Nephron progenitor cell (in vitro differentiated cells): ENCODE measurements around the gene MAFG.

Experiments used
- DNase-seq: peaks from one replicate; pipeline ENCODE4 v3.0.0; 2021
- H3K27ac Mint-ChIP-seq: 2 replicates; pipeline ENCODE4 v1.8.0; 2021; ENCODE audit warnings: mild to moderate bottlenecking, moderate library complexity, mixed read lengths
- H3K27me3 Mint-ChIP-seq: 2 replicates; pipeline ENCODE4 v1.8.0; 2021; ENCODE audit warnings: mild to moderate bottlenecking, low read depth, mixed read lengths; ENCODE audit not compliant: poor library complexity
- H3K36me3 Mint-ChIP-seq: 2 replicates; pipeline ENCODE4 v1.8.0; 2021; ENCODE audit warnings: low read depth, mixed read lengths
- H3K4me1 Mint-ChIP-seq: 2 replicates; pipeline ENCODE4 v1.8.0; 2021; ENCODE audit warnings: mixed read lengths
- H3K4me3 Mint-ChIP-seq: 2 replicates; pipeline ENCODE4 v1.8.0; 2021; ENCODE audit warnings: mild to moderate bottlenecking, moderate library complexity, mixed read lengths
- H3K9me3 Mint-ChIP-seq: 2 replicates; pipeline ENCODE4 v1.8.0; 2021; ENCODE audit warnings: mild to moderate bottlenecking, moderate library complexity, mixed read lengths
- TF ChIP-seq, protein P1 (sequence below): fragments of 200-600 bp; sonication (generic); IDR thresholded peaks from 2 replicates; pipeline ENCODE4 v1.5.0; 2021; ENCODE audit warnings: antibody characterized with exemption

MAFG gene

DNA sequence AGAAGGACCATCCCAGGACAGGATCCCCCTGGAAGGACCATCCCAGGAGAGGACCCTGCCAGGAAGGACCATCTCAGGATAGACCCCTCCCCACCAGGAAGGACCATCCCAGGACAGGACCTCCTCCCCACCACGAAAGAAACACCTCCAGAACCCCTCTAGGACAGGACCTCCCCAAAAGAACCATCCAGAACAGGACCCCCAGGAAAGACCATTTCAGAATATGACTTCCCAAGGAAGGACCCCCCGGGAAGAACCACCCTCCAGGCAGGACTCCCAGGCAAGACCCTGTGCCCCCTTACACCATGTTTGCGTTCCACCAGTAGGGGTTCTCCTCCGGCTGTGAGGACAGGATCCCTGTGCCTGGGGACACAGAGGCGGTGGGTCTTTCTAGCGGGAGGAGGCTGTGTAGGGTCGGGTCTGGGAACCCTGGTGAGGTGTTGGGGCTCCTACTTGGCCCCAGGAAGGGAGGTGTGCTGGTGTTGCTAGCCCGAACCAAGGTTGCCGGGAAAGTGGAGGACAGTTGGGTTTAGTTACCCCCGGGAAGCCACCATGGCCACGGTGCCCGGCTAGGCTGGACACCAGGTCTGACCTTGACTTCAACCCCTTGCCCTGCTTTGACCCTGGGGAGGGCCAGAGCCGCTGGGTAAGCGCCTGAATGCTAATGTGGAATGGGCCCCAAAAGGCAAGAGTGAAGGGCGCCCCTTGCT, 31.3 kb upstream of the MAFG start:
- Mint-ChIP-seq H3K36me3 (no peaks in the 10 kb centered on the region), H3K27ac (no peak overlapping the region), H3K4me1 (peaks cover 26% of the 10 kb centered on the region)

DNA sequence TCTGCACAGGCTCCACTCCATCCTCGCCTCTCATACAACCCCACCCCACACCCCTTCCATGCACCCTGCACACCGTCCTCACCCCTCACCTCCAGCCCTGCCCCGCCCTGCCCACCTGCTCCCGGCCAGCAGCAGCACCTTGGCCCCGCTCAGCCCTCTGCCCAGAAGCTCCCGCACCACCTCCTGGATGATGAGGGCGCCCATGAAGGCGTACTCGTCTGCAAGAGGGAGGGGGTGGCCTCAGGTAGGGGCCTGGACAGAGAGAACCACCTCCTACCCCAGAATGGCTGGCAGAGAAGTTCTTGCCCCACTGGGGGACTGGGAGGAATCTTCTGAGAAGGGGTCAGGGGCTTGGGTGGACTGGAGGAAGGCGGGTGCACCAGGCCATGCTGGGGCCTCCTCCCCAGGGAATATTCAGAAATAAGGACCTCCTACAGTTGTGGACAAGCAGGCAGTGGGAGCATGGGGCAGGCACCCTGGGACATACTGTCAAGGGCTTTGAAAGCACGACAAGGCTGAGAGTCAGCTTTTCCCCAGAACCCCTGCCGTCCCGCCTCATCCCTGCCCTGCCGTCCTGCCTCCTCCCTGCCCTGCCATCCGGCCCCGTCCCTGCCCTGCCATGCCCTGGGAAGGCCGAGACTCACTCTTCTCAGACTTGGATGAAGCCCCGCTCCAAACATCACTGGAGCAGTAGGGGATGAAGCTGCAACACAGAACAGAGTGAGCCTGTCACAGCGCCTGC, 30.3 kb upstream of the MAFG start:
- H3K4me1 Mint-ChIP-seq = peaks cover 22% of the 10 kb centered on the region
- no peak for DNase-seq
- H3K27me3 Mint-ChIP-seq = peaks cover 15% of the 10 kb centered on the region
- no peak overlapping the region for H3K4me3 Mint-ChIP-seq
- H3K9me3 Mint-ChIP-seq = no peaks in the 10 kb centered on the region
- TF ChIP-seq, protein P1, sequence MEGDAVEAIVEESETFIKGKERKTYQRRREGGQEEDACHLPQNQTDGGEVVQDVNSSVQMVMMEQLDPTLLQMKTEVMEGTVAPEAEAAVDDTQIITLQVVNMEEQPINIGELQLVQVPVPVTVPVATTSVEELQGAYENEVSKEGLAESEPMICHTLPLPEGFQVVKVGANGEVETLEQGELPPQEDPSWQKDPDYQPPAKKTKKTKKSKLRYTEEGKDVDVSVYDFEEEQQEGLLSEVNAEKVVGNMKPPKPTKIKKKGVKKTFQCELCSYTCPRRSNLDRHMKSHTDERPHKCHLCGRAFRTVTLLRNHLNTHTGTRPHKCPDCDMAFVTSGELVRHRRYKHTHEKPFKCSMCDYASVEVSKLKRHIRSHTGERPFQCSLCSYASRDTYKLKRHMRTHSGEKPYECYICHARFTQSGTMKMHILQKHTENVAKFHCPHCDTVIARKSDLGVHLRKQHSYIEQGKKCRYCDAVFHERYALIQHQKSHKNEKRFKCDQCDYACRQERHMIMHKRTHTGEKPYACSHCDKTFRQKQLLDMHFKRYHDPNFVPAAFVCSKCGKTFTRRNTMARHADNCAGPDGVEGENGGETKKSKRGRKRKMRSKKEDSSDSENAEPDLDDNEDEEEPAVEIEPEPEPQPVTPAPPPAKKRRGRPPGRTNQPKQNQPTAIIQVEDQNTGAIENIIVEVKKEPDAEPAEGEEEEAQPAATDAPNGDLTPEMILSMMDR = no peak
- H3K36me3 Mint-ChIP-seq = no peaks in the 10 kb centered on the region
- H3K27ac Mint-ChIP-seq = no peak overlapping the region

More for the DNA sequence above, 31.3 kb upstream of the MAFG start:
- TF ChIP-seq, protein P1 = no peak
- Mint-ChIP-seq H3K27me3 (peaks cover 23% of the 10 kb centered on the region), H3K9me3 (no peaks in the 10 kb centered on the region), H3K4me3 (peak overlapping the region; percentile 73)
- DNase-seq = no peak

DNA sequence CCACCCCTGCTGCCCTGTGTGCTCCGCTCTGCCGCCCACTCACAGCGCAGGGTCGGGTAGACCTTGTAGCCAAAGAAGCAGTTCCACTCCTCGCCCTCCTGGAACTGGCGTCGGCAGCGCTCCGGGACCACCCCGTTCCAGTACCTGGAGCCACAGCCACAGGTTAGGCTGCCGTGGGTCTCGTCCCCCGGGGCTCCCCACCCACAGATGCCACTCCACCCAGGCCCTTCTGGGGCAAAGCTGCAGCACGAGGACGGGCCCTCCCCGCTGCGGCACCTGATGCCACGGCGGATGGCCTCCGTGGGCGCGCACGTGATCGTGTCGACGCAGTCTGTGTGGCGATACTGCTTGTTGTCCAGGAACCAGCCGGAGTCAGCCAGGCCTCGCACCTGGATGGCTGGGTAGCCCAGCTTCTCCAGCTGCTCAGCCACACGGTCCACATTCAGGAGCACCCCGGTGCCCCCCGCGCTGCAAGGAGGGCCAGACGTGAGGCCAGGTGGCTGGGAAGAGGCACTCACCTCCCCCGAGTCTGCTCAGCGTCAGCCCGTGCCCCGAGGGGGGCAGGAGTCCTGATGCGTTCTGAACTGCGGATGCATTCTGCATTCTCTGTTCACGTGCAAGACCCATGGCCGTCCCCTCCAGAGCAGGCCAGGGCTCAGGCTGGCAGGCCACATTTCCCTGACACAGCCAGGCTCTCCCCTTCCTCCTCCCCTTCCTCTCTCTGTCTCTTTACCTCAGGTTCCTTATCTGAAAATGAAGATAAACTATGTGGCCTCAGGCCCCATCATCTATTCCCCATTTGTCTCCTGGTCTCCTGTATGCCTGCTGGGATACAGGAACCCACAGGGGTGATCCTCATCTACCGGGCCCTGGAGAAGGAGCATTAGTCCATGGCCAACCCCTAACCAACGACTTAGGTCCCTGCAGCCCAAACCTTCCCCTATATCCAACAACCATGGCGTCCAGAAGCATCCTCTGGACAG, 29.4 kb upstream of the MAFG start:
- TF ChIP-seq, protein P1 = no peak
- Mint-ChIP-seq H3K4me3 (no peak overlapping the region), H3K27me3 (peaks cover 5% of the 10 kb centered on the region), H3K36me3 (no peaks in the 10 kb centered on the region), H3K9me3 (no peaks in the 10 kb centered on the region), H3K4me1 (peaks cover 17% of the 10 kb centered on the region), H3K27ac (peak overlapping the region; percentile 9)
- DNase-seq = no peak

DNA sequence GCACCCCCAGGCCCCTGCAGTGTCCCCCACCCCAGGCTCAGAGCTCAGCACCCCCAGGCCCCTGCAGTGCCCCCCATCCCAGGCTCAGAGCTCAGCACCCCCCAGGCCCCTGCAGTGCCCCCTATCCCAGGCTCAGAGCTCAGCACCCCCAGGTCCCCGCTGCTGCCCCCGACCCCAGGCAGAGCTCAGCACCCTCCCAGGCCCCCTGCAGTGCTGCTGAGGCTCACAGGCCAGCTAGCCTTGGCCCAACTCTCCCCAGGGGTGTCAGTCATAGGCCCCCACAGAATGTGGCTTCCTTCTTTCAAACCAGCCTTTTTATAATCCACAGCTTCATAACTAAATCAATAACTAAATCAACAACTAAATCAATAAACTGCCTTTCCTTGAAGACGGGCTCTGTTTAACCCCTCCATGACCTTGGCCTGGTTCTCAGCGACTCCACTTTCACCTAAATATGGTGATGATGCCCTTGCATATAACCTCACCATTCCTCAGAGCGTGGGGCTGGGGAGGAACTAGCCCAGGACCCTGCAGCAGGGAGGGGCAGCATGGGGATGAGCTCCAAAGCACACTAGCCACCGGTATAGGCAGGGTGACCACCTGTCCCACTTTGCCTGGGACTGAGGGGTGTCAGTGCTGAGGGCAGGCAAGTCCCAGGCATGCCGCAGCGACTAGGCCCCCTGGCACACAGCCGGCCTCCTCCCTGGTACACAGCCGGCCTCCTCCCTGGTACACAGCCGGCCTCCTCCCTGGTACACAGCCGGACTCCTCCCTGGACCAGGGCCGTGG, 28.4 kb upstream of the MAFG start:
- H3K4me1 Mint-ChIP-seq = peaks cover 17% of the 10 kb centered on the region
- no peaks in the 10 kb centered on the region for H3K36me3 Mint-ChIP-seq
- peak overlapping the region; percentile 61 for H3K27ac Mint-ChIP-seq
- H3K27me3 Mint-ChIP-seq = peaks cover 5% of the 10 kb centered on the region
- H3K9me3 Mint-ChIP-seq = no peaks in the 10 kb centered on the region
- no peak overlapping the region for H3K4me3 Mint-ChIP-seq
- no peak for DNase-seq
- TF ChIP-seq, protein P1 = no peak

DNA sequence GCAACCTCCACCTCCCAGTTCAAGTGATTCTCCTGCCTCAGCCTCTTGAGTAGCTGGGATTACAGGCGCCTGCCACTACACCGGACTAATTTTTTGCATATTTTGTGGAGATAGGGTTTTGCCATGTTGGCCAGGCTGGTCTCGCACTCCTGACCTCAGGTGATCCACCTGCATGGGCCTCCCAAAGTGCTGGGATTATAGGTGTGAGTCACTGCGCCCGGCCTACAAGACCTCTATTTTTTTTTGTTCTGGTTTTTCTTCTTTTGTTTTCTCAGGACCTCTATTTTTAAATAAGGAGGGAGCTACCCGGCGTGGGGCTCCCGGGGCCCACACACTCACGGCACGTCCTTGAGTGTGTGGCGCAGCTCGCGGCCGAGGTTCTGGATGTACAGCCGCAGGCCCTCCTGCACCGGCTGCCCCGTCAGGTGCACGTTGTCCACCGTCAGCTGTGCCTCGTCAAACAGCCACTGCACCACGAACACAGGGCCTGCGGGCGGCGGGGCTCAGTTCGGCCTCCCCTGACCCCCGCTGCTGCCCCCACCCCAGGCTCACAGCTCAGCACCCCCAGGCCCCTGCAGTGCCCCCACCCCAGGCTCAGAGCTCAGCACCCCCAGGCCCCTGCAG, 27.6 kb upstream of the MAFG start:
- TF ChIP-seq, protein P1 = no peak
- DNase-seq = no peak
- Mint-ChIP-seq H3K36me3 (no peaks in the 10 kb centered on the region), H3K4me1 (peaks cover 17% of the 10 kb centered on the region), H3K4me3 (no peak overlapping the region), H3K27ac (no peak overlapping the region), H3K27me3 (peaks cover 5% of the 10 kb centered on the region), H3K9me3 (no peaks in the 10 kb centered on the region)
